ENCODE data around the gene CENPL.

GRCh38 chr1:173768206-173768605, 56.5 kb downstream of the CENPL start:
- TF ChIP-seq HDGF (IDR thresholded peaks at IDR 0.05) (no peak), RFX5 (IDR thresholded peaks at IDR 0.05; ENCODE audit: low read depth, low read length) (no peak), IRF5 (IDR thresholded peaks at IDR 0.05; ENCODE audit: borderline replicate concordance) (no peak), CEBPZ (IDR thresholded peaks at IDR 0.05; ENCODE audit: low read depth, low read length) (no peak), CTCF (IDR thresholded peaks at IDR 0.05 in 2 of 3, conservative IDR thresholded peaks at IDR 0.05 in 1 of 3; ENCODE audit: control insufficient read depth in 2 of 3, extremely low read depth in 1 of 3, insufficient read depth in 1 of 3, low read depth in 3 of 3, low read length in 3 of 3) (no peak), POLR2AphosphoS5 (IDR thresholded peaks at IDR 0.05; ENCODE audit: low read length) (no peak), HCFC1 (IDR thresholded peaks at IDR 0.05; ENCODE audit: low read length) (no peak), YY1 (IDR thresholded peaks at IDR 0.05; ENCODE audit: low read depth, low read length) (no peak)

All from GM12878 (cell line).